HG03280 (cell line): Measurements from ENCODE around the gene ERN1.
A peak's percentile ranks its signal among the peaks of the same experiment; 100 is the strongest.

Experiments used
- ATAC-seq: cut with Tn5 transposase; IDR thresholded peaks from one replicate; pipeline ENCODE4 v1.9.1; 2021; ENCODE audit warnings: mild to moderate bottlenecking, moderate library complexity; ENCODE audit not compliant: unreplicated experiment

The ERN1 gene

DNA sequence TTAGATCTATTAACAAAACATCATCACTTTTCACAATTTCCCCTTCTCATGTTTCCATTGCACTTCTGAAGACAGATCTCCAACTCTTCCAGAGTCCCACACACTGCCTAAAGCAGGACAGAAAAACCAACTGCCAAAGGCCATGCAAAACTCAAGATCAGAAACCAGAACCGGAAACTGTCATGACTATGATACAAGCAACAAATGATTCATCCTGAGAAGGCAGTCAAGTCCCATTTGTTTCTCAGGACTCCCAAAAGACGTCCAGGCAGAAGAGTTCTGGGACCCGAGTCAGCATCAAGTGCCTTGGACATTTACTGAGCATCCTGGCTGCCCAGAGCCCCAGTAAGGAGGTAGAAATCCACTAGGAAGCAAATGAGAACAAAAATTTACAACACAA lies 38.8 kb downstream of the ERN1 start:
- ATAC-seq, result peak; percentile 61

DNA sequence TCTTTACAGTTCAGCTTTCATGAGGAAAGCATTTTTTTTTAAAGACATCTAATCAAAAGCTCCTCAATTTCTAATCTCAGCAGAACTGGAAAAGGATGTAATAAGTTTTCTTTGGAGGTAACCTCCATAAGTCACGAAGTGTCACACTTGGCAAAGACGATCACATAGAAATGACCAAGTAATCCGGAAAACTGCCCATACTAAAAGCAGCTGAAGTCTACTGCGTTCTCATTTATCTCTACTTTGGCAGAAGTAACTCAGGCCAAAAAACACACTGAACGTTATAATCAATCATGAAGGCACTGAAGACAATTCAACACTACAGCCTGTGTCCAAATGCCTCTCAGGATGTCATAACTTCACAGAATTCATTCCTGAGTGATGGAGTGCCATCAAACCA lies 39.8 kb downstream of the ERN1 start:
- ATAC-seq, result no peak

DNA sequence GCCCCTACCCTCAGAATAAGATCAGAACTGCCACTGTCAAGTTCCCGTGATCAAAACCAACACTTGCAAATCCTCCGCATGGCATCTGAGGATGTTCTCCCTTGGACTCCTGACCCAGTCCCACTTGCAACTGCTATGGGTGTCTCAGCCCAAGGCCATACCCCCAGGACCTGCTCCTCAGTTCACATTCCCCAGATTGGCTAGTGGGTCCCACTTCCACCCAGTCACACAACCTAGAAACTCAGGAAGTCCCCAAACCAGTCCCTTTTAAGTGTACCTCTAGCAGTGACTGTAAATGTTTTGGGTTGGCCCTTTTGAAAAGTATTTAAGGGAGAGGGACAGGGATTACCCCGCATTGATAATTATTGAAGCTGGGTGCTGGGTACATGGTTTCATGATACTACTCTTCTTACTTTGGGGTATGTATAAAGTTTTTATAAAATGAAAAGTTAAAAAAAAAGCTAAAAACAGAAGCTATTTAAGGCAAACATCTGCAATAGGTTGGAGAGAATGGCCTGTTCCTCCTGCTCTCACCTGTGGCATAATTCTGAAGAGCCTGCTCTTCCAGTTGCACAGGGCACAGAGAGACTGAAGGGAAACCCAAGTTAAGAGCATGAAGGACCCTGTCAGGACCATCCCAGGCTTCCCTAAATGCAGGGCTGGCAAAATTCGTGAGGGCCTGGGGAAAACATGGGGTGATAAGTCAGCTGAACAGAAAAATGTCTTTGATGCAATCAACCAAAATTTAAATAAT lies 42.5 kb downstream of the ERN1 start:
- no peak for ATAC-seq

DNA sequence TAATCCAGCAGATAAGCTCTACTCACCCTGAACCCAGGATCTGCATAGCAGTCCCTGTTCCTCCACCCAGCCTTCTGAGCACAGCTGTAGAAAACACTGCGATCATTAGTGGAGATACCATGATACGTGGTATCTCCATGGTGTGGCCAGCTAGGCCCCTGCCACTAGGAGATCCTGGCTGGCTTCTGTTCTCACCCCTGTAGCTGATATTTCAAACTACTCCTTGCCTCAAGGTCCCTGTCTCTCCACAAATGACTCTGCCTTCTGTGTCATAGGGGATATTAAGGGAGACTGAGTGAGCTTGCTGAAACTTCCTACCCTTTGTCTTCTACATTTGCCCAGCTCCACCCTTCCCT lies 44.3 kb downstream of the ERN1 start:
- no peak for ATAC-seq

DNA sequence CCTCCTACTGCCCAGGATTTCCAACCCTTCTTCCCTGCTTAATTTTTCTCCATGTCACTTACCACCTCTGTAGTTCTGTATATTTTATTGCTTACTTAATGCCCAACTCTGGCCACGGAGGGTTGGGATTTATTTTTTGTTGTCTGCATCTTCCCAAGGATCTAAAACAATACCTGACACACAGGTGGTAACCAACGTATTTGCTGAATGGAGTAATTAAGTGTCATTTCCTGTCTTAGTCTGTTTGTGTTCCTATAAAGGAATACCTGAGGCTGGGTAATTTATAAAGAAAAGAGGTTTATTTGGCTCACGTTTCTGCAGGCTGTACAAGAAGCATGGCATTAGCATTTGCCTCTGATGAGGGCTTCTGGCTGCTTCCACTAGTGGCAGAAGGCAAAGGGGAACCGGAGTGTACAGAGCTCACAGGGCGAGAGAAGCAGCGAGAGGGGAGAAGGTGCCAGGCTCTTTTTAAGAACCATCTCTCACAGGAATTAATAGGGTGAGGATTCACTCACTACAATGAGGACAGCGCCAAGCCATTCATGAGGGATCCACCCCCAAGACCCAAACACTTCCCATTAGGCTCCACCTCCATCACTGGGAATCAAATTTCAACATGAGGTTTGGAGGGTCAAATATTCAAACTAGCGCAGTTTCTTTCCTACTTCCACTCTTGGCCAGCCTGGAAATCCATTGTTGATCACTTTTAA lies 44.8 kb downstream of the ERN1 start:
- no peak for ATAC-seq

DNA sequence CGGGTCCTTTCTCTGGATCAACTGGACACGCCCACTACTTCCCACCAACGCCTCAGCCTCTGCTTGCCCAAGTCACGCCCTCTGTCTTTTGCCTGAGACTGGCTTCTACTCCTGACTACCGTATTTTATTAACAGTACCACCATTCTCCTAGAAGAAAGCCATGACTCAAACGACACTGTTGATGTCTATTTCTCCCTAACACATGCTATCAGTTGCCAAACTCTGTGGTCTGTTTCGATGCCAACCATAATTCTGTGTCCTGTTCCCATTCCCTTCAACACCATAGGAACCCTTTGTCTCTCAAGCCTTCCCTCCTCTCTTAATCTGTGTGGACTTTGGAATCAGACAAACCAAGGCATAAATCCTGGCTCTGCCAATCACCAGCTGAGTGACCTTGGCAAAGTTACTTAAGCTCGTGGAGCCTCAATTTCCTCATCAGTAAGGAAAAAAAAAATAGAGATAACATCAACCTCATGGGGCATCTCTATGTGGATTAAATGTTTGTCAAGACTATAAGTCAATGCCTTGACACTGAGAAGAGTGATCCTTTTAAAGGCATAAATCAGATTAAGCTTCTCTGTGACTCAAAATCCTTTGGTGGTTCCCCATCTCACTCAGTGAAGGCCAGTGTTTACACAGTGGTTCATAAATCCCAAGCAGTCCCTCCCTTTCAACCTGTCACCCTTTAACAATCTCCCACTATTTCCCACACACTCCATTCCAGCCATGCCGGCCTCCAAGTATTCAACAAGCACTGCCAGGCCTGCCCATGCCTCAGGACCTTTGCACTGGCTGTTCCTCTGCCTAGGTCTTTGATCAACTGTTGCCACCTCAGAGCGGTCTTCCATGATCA lies 45.6 kb downstream of the ERN1 start:
- ATAC-seq, result no peak

DNA sequence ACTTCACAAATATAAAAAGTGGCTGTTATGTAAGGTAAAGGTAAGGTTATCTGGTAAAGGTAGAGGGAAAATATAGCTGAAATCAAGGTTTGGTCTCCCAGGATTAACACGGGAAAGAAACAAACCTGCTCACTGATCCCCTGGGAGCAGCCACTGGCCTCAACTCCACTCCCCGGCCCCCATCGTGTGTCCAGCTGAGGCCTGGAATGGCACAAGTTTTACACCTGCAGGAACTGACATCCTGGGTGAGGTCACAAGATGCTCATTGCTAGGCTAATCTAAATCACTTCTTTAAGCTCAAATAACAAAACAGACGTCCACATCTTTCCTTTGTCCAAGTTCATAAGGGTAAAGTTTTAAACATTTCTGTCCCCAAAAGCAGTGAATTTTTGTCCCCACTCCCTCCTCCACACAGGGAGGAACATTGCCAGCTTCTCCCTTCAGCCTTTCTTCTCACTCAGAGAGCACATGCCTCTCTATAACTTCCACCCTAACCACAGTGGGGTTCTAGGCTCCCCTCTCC lies 46.3 kb downstream of the ERN1 start:
- ATAC-seq, result no peak

DNA sequence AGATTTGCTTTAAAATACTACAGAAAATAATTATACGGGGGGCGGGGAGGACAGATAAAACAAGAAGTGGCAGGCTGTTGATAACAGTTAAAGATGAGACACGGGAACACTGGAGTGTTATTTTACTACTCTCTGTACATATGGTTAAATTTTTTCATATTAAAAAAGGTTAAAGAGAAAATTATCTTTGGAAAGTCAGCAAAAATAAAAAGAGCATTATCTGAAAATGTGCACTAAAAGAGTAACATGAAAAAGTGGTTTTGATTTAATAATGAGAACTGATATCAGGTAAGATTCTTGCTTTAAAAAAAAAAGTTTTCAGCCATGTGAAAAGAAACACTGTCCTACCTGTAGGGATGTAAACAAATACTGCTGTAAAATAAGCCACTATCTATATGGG lies 46.9 kb downstream of the ERN1 start:
- no peak for ATAC-seq

DNA sequence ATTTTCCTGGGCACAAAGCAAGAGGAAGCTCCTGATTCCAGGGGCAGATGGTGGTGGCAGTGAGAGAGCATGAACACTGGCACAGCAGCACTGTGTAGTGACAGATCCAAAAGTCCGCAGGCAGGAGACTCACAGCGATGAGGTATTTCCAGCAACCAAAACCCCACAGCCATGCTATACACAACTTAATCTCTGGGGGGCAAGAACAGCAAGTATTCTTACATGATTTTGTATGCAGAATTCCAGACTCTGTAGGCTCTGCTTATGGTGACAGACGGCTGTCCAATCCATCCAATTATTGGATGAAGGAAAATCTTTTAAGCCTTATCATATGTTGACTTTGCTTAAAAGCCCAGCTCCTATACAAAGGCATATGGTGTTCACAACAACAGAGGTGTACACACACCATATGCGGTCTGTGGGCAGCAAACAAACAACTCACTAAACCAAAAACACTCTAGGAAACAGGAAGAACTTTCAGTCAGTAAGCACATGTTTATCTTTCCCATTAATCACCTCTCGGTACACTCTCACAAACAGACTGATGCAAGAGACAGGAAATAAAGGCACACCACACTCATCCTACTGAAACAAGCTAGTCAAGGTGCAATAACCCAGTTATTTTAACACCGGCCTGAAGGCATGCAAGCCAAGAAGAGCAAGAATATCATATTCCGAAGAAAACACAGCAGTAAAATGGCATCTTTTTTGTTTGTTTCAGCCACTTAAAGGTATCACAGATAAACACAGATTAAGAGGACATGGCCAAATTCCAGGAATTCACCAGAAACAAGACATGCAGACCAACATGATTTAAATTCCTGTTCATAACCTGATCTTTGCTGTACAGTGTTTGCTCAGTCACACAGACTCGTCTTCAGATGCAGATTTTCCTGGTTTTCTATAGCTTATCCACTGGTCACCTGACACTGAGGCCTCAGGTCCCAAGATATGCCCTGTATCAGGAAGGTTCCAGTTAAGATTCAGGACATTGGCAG lies 47.8 kb downstream of the ERN1 start:
- ATAC-seq, result no peak

DNA sequence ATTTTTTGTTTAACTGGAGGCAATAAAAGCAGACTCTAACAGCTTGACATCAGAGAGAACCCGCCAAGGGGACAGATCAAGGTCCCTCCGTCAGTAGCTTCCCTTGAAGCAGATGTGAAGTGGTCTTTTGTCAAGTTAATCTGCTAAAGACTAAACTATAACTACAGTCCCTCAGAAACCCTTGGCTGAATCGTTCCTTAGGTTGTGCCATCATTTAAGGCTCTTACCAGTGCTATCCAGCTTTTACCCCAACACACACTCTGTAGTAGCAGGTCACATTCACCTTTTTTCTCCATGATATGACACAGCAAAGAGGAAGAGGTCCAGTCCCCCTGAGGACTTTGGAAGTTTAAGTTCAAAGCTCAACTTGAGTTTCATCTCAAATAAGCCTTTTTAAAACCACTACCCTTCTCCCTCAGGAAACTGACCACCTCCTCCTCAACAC lies 49.7 kb downstream of the ERN1 start:
- no peak for ATAC-seq

DNA sequence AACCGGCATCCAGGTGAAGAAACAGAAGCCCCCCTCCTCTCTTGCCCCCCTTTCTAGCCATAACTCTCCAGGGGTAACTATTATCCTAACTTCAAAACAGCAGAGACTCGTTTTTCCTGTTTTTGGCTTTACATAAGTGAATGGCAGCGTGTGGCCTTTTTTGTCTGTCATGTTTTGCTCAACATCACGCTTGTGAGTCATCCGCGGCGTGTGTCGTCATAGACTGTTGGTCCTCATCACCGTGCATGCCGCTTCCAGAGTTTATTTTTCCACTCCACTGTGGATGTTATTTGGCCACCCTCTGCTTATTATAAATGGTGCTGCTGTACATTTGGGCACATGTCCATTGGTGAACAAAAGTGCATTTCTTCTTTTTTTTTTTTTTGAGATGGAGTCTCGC lies 52.6 kb downstream of the ERN1 start:
- ATAC-seq, result no peak

DNA sequence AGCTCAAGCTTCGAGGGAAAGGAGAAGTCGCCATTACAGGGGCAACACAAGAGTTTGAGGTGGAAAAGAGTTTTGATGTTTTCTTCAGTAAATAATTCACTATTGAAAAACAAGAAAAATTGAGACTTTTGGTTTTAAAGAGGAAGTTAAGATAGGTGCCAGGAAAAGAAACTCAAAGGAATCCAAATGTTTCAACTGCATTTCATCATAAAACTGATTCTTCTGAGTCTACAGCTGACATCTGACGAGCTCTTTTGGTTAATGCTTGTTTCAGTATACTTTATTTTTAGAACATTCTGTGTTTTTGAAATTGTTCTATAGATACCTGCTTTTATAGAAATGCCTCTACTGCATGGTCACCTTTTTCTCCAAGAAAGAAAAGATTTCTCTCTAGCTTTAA lies 54.0 kb downstream of the ERN1 start:
- ATAC-seq, result peak; percentile 44

DNA sequence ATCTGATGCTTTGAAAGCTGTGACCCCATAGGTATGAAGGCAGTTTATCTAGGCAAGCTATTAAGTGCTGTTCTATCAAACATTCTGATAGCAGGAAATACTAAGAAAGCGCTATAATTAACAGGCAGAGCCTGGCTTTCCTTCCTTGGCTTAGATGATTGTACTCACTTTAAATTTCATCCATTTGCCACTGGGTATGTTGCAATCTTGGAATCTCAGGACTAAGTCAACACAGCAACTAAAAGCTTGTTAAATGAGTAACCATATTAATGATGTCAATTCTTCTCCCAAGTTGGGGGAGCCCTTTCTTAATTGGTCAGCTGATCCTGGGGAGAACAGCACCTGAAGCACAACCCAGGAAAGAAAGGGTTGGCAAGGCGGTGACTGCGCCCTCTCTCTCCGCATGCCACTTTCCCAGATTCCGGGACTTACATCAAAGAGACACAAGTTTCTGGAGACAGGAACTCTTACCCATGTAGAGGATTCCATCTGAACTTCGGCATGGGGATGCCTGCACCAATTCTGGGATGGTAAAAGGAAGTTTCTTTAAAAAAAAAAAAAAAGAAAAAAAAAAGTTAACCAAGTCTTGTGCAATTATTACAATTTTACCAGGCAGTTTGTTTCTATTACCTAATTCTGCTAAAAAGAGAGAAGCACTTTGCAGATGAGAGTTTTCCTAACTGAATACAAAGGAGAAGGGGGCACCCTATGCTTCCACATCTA lies 55.1 kb downstream of the ERN1 start:
- ATAC-seq, result no peak

DNA sequence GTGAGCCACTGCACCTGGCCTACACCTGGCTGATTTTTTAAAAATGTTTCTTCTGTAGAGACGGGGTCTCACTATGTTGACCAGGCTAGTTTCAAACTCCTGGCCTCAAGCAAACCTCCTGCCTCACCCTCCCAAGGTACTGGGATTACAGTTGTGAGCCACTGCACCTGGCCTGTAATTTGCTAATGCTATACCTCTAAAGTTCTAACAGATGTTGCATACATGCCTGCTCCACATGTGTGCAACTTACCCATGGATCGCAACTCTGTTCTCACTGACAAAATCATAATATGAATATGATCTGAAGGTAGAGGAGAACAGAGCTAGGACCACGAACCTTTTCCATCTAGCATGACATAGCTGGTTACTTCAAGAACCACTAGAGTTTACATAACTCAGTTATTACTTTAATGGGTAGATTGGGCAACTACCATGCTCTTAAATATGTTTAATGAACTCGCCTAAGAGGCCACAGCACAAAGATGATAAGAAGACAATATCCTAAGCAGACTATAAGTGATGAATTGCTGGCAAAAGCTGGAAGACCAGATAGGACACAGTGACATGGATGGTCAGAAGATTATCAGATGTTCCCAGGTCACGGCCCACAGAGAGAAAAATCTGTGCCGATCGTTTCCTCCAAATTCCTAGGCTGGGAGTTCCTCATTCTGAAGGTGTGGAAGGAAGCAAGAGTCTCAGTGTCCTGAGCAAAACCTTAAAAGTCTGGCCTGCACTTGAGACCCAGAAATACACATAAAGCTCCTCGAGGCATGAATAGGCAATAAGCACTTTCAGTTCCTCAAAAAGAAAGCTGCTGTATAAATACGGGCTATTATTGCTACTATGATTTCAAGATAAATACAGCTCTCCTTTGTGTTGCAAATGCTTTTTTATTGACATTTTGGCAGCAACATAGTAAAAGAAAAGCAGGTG lies 55.9 kb downstream of the ERN1 start:
- peak; percentile 70 for ATAC-seq

DNA sequence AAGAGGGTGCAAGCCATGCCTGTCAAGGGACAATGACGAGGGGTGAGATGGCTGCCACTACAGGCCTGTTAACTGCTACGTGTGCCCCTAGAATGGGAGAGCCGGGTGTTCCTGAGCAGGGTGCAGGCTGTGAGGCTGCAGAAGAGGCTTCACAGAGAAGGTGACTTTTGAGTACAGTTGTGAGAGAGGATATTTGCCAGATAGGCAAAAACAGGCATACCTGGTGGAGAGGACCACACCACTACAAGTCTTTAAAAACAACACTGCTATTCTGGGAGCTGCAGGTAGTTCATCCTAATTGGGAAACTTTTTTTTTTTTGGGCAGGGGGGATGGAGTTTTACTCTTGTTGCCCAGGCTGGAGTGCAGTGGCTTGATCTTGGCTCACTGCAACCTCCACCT lies 58.8 kb downstream of the ERN1 start:
- no peak for ATAC-seq

DNA sequence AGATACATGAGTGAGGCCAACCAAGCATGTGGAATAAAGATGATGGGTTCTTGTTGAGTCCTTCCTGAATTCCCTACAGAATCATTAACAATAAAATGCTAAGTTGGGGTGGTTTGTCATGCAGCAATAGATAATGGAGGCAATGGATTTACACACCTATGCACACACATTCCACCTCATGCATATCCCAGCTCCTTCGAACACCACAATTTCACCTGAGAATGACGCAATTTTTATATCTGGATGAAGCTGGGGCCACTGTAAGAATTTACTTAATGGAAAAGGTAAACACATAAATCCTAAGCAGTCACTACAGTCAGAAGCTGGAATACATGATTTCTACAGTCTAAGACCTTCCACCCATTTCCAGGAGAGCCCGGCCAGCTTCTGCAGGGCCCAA lies 59.7 kb downstream of the ERN1 start:
- no peak for ATAC-seq

DNA sequence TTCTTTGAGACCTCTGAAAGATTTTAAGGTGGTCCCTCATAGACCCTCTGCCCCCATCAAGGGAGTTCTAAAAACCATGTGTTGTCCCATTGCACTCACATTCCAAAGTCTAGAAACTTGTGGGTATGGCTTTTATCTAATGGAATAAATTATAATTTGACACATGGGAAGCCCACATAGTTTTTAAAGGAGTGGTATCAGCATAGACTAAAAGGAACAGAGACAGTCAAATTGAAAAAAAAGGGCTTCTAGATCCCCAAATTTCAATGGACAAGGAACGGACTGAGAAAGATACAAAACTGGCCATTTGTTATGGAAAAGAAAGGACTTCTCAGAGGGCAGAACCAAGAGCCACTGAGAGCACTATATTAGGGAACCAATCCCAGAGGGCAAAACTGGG lies 60.8 kb downstream of the ERN1 start:
- no peak for ATAC-seq

DNA sequence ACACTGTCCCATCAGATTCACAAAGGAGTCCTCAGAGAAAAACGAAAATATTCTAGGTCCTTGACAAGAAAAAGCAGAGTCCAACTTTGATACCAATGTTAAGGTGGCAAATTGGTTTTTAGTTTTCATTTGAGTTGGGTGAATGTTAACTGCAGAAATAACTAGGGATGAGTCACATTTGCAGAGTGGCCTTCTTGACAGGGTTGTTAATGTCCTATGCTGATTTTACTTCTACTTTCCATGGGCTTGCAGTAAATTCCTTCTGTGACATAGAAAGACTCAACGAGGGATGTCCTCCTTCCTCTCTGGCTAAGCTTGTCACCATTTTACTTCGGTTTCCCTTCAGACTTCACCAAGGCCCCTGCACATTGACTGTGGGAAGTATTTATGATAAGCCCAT lies 62.3 kb downstream of the ERN1 start:
- ATAC-seq, result no peak

DNA sequence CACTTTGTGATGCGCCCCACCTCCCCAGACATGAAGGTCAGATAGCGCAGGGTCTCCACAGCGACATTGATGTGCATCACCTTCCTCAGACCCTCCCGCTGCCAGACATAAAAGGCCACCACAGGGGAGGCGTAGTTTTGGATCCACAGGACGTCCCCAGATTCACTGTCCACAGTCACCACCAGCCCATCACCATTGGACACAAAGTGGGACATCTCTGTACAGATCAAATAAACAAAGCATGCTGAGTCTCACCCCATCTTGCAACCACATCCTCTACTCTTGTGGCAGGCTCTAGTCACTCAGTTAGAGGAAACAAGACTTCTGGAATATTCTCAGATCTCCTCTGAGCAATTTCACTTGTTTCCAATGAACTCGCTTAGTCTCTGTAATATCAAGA lies 63.2 kb downstream of the ERN1 start:
- no peak for ATAC-seq
